HCT116 (cell line): ENCODE results near the gene PRR3.

Experiments used
- ATF3 ChIP-seq: IDR thresholded peaks from 2 replicates; pipeline ENCODE4 v1.6.1; 2012
- CTCF ChIP-seq, 3 experiments: fragments of 200-600 bp in 1 of 3; sonication (generic) in 1 of 3; IDR thresholded peaks in 2 of 3; conservative IDR thresholded peaks in 1 of 3; 2 replicates each; pipeline ENCODE4 v1.5.1; 2012 to 2017; ENCODE audit warnings: low read depth in 2 of 3, low read length in 2 of 3, antibody characterized with exemption in 1 of 3, borderline replicate concordance in 1 of 3, control low read depth in 1 of 3, mild to moderate bottlenecking in 1 of 3, mixed read lengths in 1 of 3, mixed run types in 1 of 3, moderate library complexity in 1 of 3; ENCODE audit not compliant: insufficient read depth in 1 of 3
- EGR1 ChIP-seq: IDR thresholded peaks from 2 replicates; pipeline ENCODE4 v1.6.1; 2012; ENCODE audit warnings: low read depth
- ELF1 ChIP-seq: IDR thresholded peaks from 2 replicates; pipeline ENCODE4 v1.6.1; 2012; ENCODE audit warnings: low read depth, borderline replicate concordance
- EZH2 ChIP-seq: fragments of 200-600 bp; sonication (generic); IDR thresholded peaks from 2 replicates; pipeline ENCODE4 v1.6.1; 2017; ENCODE audit warnings: antibody characterized with exemption, mixed run types
- MAX ChIP-seq: IDR thresholded peaks from 2 replicates; pipeline ENCODE4 v1.6.1; 2012
- POLR2A ChIP-seq: IDR thresholded peaks from 2 replicates; pipeline ENCODE4 v1.7.0; 2011; ENCODE audit warnings: borderline replicate concordance; ENCODE audit not compliant: insufficient read depth, insufficient read length; ENCODE audit errors: extremely low read depth
- POLR2AphosphoS5 ChIP-seq: IDR thresholded peaks from 2 replicates; pipeline ENCODE4 v1.6.1; 2011; ENCODE audit warnings: mild to moderate bottlenecking, low read depth, low read length, moderate library complexity
- RAD21 ChIP-seq: IDR thresholded peaks from 2 replicates; pipeline ENCODE4 v1.6.1; 2012; ENCODE audit warnings: low read depth, mild to moderate bottlenecking
- REST ChIP-seq: IDR thresholded peaks from 2 replicates; pipeline ENCODE4 v1.6.1; 2012; ENCODE audit warnings: low read depth
- SRF ChIP-seq: IDR thresholded peaks from 2 replicates; pipeline ENCODE4 v1.6.1; 2012; ENCODE audit warnings: low read depth
- TCF7L2 ChIP-seq: IDR thresholded peaks from 2 replicates; pipeline ENCODE4 v1.7.0; 2011; ENCODE audit warnings: borderline replicate concordance, inconsistent platforms; ENCODE audit not compliant: insufficient read depth, insufficient read length; ENCODE audit errors: extremely low read depth
- YY1 ChIP-seq: IDR thresholded peaks from 2 replicates; pipeline ENCODE4 v1.6.1; 2011; ENCODE audit warnings: low read length, low read depth, moderate library complexity, mild to moderate bottlenecking; ENCODE audit not compliant: insufficient replicate concordance; ENCODE audit errors: extremely low read depth
- ZBTB33 ChIP-seq: IDR thresholded peaks from 2 replicates; pipeline ENCODE4 v1.6.1; 2011; ENCODE audit warnings: mild to moderate bottlenecking, low read length, moderate library complexity; ENCODE audit not compliant: insufficient replicate concordance; ENCODE audit errors: extremely low read depth

GRCh38 chr6:30542404-30542725 is 14.7 kb upstream of the PRR3 start:
- TF ChIP-seq ELF1 = no peak
- TF ChIP-seq CTCF (IDR thresholded peaks at IDR 0.05 in 2 of 3, conservative IDR thresholded peaks at IDR 0.05 in 1 of 3; ENCODE audit: borderline replicate concordance in 1 of 3, insufficient read depth in 1 of 3, low read depth in 2 of 3, low read length in 2 of 3) = no peak
- no peak for TF ChIP-seq MAX
- TF ChIP-seq SRF = no peak
- no peak for TF ChIP-seq POLR2AphosphoS5
- TF ChIP-seq EZH2 = no peak
- no peak for TF ChIP-seq ATF3
- no peak for TF ChIP-seq POLR2A
- no peak for TF ChIP-seq RAD21
- no peak for TF ChIP-seq YY1
- no peak for TF ChIP-seq TCF7L2
- no peak for TF ChIP-seq EGR1
- no peak for TF ChIP-seq ZBTB33
- no peak for TF ChIP-seq REST
